H9 (cell line): Measurements from ENCODE around the gene UNK. TPM values are rescaled to one million over a fixed set of nuclear protein-coding genes. Genes with fewer than 3 reads are reported as not detected.

Experiments used
- DNase-seq: peaks from one replicate; pipeline ENCODE4 v3.0.0-alpha.2; 2017
- H2AFZ ChIP-seq: one replicate; pipeline ENCODE4 v1.6.1; 2013; ENCODE audit warnings: mild to moderate bottlenecking, low read length, control low read depth, moderate library complexity
- H2AK5ac ChIP-seq: 2 replicates; pipeline ENCODE4 v1.6.1; 2013; ENCODE audit warnings: low read length, control low read depth, mixed read lengths; ENCODE audit not compliant: insufficient read length
- H2BK120ac ChIP-seq: one replicate; pipeline ENCODE4 v1.6.1; 2013; ENCODE audit warnings: low read depth, mild to moderate bottlenecking, low read length, control low read depth, inconsistent platforms; ENCODE audit not compliant: poor library complexity, severe bottlenecking
- H2BK12ac ChIP-seq: 2 replicates; pipeline ENCODE4 v1.6.1; 2013; ENCODE audit warnings: low read length, control low read depth, mixed read lengths, low read depth; ENCODE audit not compliant: insufficient read length
- H2BK15ac ChIP-seq: 2 replicates; pipeline ENCODE4 v1.6.1; 2013; ENCODE audit warnings: low read depth, low read length, control low read depth
- H2BK20ac ChIP-seq: one replicate; pipeline ENCODE4 v1.6.1; 2013; ENCODE audit warnings: low read depth, mild to moderate bottlenecking, low read length, control low read depth, inconsistent platforms; ENCODE audit not compliant: poor library complexity, severe bottlenecking
- H2BK5ac ChIP-seq: 2 replicates; pipeline ENCODE4 v1.6.1; 2013; ENCODE audit warnings: low read length, control low read depth, mixed read lengths; ENCODE audit not compliant: insufficient read length
- H3K14ac ChIP-seq: 2 replicates; pipeline ENCODE4 v1.6.1; 2013; ENCODE audit warnings: low read length, control low read depth; ENCODE audit not compliant: insufficient read depth
- H3K18ac ChIP-seq: 2 replicates; pipeline ENCODE4 v1.6.1; 2013; ENCODE audit warnings: low read depth, mild to moderate bottlenecking, mixed read lengths, low read length, control low read depth; ENCODE audit not compliant: insufficient read length
- H3K23ac ChIP-seq: 2 replicates; pipeline ENCODE4 v1.6.1; 2013; ENCODE audit warnings: low read length, control low read depth, mixed read lengths, low read depth; ENCODE audit not compliant: insufficient read length
- H3K23me2 ChIP-seq: 2 replicates; pipeline ENCODE4 v1.6.1; 2013; ENCODE audit warnings: low read depth, mild to moderate bottlenecking, mixed read lengths, low read length, control low read depth; ENCODE audit not compliant: insufficient read length, poor library complexity, severe bottlenecking
- H3K27ac ChIP-seq: 2 replicates; pipeline ENCODE4 v1.5.1; 2013; ENCODE audit warnings: low read length, control low read depth, mixed read lengths, low read depth; ENCODE audit not compliant: insufficient read length
- H3K27me3 ChIP-seq: 2 replicates; pipeline ENCODE4 v1.6.1; 2013; ENCODE audit warnings: low read length, control low read depth, inconsistent platforms; ENCODE audit not compliant: insufficient read depth
- H3K4ac ChIP-seq: 2 replicates; pipeline ENCODE4 v1.6.1; 2013; ENCODE audit warnings: low read depth, mild to moderate bottlenecking, control low read depth, inconsistent platforms, low read length, moderate library complexity
- H3K4me1 ChIP-seq: 2 replicates; pipeline ENCODE4 v1.6.1; 2013; ENCODE audit warnings: low read length, control low read depth, inconsistent platforms; ENCODE audit not compliant: insufficient read depth
- H3K4me2 ChIP-seq: 2 replicates; pipeline ENCODE4 v1.6.1; 2013; ENCODE audit warnings: low read length, control low read depth, mixed read lengths; ENCODE audit not compliant: insufficient read length, insufficient read depth
- H3K56ac ChIP-seq: 2 replicates; pipeline ENCODE4 v1.6.1; 2013; ENCODE audit warnings: low read depth, mild to moderate bottlenecking, mixed read lengths, low read length, control low read depth; ENCODE audit not compliant: insufficient read length
- H3K79me1 ChIP-seq: 2 replicates; pipeline ENCODE4 v1.6.1; 2013; ENCODE audit warnings: low read depth, mild to moderate bottlenecking, moderate library complexity, low read length, control low read depth, inconsistent platforms; ENCODE audit not compliant: insufficient read depth, poor library complexity, severe bottlenecking
- H3K79me2 ChIP-seq: 2 replicates; pipeline ENCODE4 v1.6.1; 2013; ENCODE audit warnings: low read length, control low read depth, inconsistent platforms; ENCODE audit not compliant: insufficient read depth
- H3K9ac ChIP-seq: 2 replicates; pipeline ENCODE4 v1.6.1; 2013; ENCODE audit warnings: low read length, control low read depth, mixed read lengths; ENCODE audit not compliant: insufficient read length; ENCODE audit errors: extremely low read depth
- H3K9me3 ChIP-seq: one replicate; pipeline ENCODE4 v1.6.1; 2013; ENCODE audit warnings: low read depth, low read length, inconsistent platforms; ENCODE audit not compliant: control insufficient read depth
- H3T11ph ChIP-seq: one replicate; pipeline ENCODE4 v1.6.1; 2013; ENCODE audit warnings: mild to moderate bottlenecking, low read length, control low read depth, inconsistent platforms
- H4K20me1 ChIP-seq: one replicate; pipeline ENCODE4 v1.6.1; 2013; ENCODE audit not compliant: control insufficient read depth, insufficient read length, insufficient read depth
- H4K5ac ChIP-seq: 2 replicates; pipeline ENCODE4 v1.6.1; 2013; ENCODE audit warnings: low read depth, mild to moderate bottlenecking, mixed read lengths, low read length, control low read depth; ENCODE audit not compliant: insufficient read length
- H4K8ac ChIP-seq: replicated peaks from 2 replicates; pipeline ENCODE4 v1.6.1; 2013; ENCODE audit warnings: low read length, control low read depth, mixed read lengths, low read depth; ENCODE audit not compliant: insufficient read length
- H4K91ac ChIP-seq: 2 replicates; pipeline ENCODE4 v1.6.1; 2013; ENCODE audit warnings: low read depth, mild to moderate bottlenecking, moderate library complexity, mixed read lengths, low read length, control low read depth; ENCODE audit not compliant: insufficient read length
- H3K27ac Mint-ChIP-seq, 3 experiments: 2 replicates in 2 of 3; 3 replicates in 1 of 3; pipeline ENCODE4 v1.8.0; 2020 to 2021; ENCODE audit warnings: mixed read lengths in 3 of 3, mild to moderate bottlenecking in 1 of 3, moderate library complexity in 1 of 3
- H3K27me3 Mint-ChIP-seq: 2 replicates; pipeline ENCODE4 v1.8.0; 2021; ENCODE audit warnings: low read depth, mild to moderate bottlenecking, moderate library complexity, mixed read lengths
- H3K36me3 Mint-ChIP-seq, 3 experiments: 2 replicates in 2 of 3; 3 replicates in 1 of 3; pipeline ENCODE4 v1.8.0; 2020 to 2021; ENCODE audit warnings: low read depth in 3 of 3, mixed read lengths in 3 of 3; ENCODE audit not compliant: insufficient read depth in 1 of 3
- H3K4me1 Mint-ChIP-seq, 2 experiments: 2 replicates each; pipeline ENCODE4 v1.8.0; 2020; ENCODE audit warnings: mixed read lengths in 2 of 2
- H3K4me3 Mint-ChIP-seq, 2 experiments: 2 replicates in 1 of 2; 3 replicates in 1 of 2; pipeline ENCODE4 v1.8.0; 2020 to 2021; ENCODE audit warnings: mild to moderate bottlenecking in 2 of 2, mixed read lengths in 2 of 2, moderate library complexity in 1 of 2
- H3K9me3 Mint-ChIP-seq, 2 experiments: 2 replicates in 1 of 2; 3 replicates in 1 of 2; pipeline ENCODE4 v1.8.0; 2020; ENCODE audit warnings: mild to moderate bottlenecking in 2 of 2, mixed read lengths in 2 of 2, moderate library complexity in 1 of 2
- WGBS: extraction: QIAGEN DNeasy Blood & Tissue Kit; methylation state at CpG from one replicate; pipeline ENCODE4 v1.1.7; 2013; ENCODE audit warnings: missing lambda C conversion rate, low lambda C conversion rate, mixed read lengths; ENCODE audit not compliant: insufficient read length; ENCODE audit errors: extremely low coverage; 5-methylcytosine and 5-hydroxymethylcytosine counted together
- total RNA-seq: library from RNA; stranded (reverse); gene quantifications from 2 replicates; pipeline ENCODE4 v1.2.1, GENCODE V29; 2021
- TF ChIP-seq, protein P1 (sequence below): fragments of 200-600 bp; sonication (generic); conservative IDR thresholded peaks from 3 replicates; pipeline ENCODE4 v1.8.0; 2021; ENCODE audit warnings: antibody characterized with exemption, mild to moderate bottlenecking

Gene UNK
- total RNA-seq, 1 experiment from 2014 or later = 36.4 TPM

DNA sequence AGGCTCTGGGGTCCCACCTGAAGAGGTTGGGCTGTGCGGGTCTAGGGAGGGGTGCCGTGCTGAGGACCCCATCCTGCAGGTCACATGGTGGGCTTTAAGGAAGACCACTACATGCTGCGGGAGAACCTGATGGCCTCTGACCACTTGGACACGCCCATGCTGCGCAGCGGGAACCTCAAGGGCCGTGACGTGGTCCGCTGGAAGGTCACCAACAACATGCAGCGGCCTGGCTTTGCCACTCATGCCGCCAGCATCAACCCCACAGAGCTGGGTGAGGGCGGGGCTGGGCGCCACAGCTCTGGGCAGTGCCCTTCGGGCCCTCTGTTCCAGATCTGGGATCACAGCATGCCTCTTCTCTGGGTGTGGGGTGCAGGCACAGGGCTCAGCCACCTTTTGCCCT, 44.8 kb upstream of the UNK start:
- no peaks in the 10 kb centered on the region for H3K79me2 ChIP-seq
- H3K4me3 Mint-ChIP-seq = no peak overlapping the region
- H3K4me1 ChIP-seq = no peaks in the 10 kb centered on the region

More for the DNA sequence above, 44.8 kb upstream of the UNK start:
- Histone ChIP-seq H3K18ac (no peak overlapping the region), H3K79me1 (no peaks in the 10 kb centered on the region), H2BK5ac (no peak overlapping the region), H4K8ac (no peak overlapping the region), H3K27me3 (no peaks in the 10 kb centered on the region), H2BK120ac (no peak overlapping the region), H2BK12ac (no peak overlapping the region), H3K9ac (no peak overlapping the region), H3K4ac (no peak overlapping the region), H2BK15ac (no peak overlapping the region), H3K9me3 (no peaks in the 10 kb centered on the region), H2BK20ac (no peak overlapping the region), H4K20me1 (no peaks in the 10 kb centered on the region), H2AK5ac (no peak overlapping the region), H3K56ac (no peak overlapping the region), H3K23ac (no peak overlapping the region), H3K14ac (no peak overlapping the region), H2AFZ (no peak overlapping the region), H4K91ac (no peak overlapping the region), H3K27ac (no peak overlapping the region), H3K4me2 (no peak overlapping the region), H4K5ac (no peak overlapping the region), H3K23me2 (no peaks in the 10 kb centered on the region), H3T11ph (no peak overlapping the region)
- H3K4me1 Mint-ChIP-seq = peaks cover 7% of the 10 kb centered on the region in 2 experiments
- H3K36me3 Mint-ChIP-seq = no peaks in the 10 kb centered on the region
- H3K27ac Mint-ChIP-seq = no peak overlapping the region
- DNase-seq = no peak
- TF ChIP-seq, protein P1, sequence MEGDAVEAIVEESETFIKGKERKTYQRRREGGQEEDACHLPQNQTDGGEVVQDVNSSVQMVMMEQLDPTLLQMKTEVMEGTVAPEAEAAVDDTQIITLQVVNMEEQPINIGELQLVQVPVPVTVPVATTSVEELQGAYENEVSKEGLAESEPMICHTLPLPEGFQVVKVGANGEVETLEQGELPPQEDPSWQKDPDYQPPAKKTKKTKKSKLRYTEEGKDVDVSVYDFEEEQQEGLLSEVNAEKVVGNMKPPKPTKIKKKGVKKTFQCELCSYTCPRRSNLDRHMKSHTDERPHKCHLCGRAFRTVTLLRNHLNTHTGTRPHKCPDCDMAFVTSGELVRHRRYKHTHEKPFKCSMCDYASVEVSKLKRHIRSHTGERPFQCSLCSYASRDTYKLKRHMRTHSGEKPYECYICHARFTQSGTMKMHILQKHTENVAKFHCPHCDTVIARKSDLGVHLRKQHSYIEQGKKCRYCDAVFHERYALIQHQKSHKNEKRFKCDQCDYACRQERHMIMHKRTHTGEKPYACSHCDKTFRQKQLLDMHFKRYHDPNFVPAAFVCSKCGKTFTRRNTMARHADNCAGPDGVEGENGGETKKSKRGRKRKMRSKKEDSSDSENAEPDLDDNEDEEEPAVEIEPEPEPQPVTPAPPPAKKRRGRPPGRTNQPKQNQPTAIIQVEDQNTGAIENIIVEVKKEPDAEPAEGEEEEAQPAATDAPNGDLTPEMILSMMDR = no peak
- no peaks in the 10 kb centered on the region for H3K9me3 Mint-ChIP-seq
- H3K27me3 Mint-ChIP-seq = no peaks in the 10 kb centered on the region
- WGBS = no CpG with 5 or more reads among the region's 14 CpGs
